ENCODE data around the gene SYT1.

The SYT1 gene

GRCh38 chr12:79486154-79486553, 621.6 kb downstream of the SYT1 start:
- TF ChIP-seq, protein P1, sequence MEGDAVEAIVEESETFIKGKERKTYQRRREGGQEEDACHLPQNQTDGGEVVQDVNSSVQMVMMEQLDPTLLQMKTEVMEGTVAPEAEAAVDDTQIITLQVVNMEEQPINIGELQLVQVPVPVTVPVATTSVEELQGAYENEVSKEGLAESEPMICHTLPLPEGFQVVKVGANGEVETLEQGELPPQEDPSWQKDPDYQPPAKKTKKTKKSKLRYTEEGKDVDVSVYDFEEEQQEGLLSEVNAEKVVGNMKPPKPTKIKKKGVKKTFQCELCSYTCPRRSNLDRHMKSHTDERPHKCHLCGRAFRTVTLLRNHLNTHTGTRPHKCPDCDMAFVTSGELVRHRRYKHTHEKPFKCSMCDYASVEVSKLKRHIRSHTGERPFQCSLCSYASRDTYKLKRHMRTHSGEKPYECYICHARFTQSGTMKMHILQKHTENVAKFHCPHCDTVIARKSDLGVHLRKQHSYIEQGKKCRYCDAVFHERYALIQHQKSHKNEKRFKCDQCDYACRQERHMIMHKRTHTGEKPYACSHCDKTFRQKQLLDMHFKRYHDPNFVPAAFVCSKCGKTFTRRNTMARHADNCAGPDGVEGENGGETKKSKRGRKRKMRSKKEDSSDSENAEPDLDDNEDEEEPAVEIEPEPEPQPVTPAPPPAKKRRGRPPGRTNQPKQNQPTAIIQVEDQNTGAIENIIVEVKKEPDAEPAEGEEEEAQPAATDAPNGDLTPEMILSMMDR (IDR thresholded peaks at IDR 0.05; ENCODE audit: low read depth, low read length, missing control alignments): no peak
- no peak for DNase-seq (ENCODE audit: low read depth)
- no peak overlapping the region for H3K4me3 ChIP-seq (ENCODE audit: low read depth, low read length)
- in situ Hi-C loops (cut with HindIII; ENCODE audit: low sequenced_read_pairs): no loop called here

DNA sequence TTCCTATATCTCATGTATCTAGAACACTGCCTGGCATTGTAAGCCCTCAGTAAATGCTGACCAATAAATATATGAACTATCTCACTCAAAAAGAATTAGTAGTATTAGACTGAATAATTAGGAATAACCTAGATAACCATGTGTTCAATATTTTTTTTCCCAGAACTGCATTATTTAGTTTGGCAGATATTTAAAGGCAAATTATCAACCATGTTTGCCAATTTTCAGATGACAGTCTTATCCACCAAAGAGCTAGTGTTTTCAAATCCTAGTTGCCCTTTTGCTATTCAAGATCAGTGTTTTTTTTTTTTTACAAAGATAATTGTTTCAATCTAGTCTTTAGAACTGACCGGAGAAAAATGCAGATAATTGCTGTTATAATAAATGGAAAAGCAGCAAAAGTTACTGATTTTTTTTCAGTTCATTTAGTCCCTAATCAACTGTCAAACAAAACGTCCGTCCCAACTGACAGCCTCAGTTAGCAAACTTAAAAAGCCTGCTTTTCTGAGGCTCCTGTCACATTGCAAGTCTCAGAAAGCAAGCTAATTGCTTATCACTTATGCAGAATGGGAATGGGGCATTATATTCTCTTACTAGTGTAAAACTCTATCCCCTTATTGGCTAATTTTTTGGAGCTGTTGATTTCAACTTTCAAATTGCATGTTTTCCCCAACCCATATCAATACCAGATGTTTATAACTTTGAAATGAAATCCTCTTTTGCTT, 623.0 kb downstream of the SYT1 start:
- in situ Hi-C loops (cut with HindIII; ENCODE audit: low sequenced_read_pairs): no loop called here
- TF ChIP-seq, protein P1 (IDR thresholded peaks at IDR 0.05; ENCODE audit: low read depth, low read length, missing control alignments): no peak
- H3K4me3 ChIP-seq (ENCODE audit: low read depth, low read length): no peak overlapping the region

More for the DNA sequence above, 623.0 kb downstream of the SYT1 start:
- no peak for DNase-seq (ENCODE audit: low read depth)

Data from astrocyte of the cerebellum (primary cell).